ENCODE results near the gene PLEKHA8.

- TF ChIP-seq POLR2A (IDR thresholded peaks at IDR 0.05; ENCODE audit: low read length) = no peak
- TF ChIP-seq GATA1 (IDR thresholded peaks at IDR 0.05; ENCODE audit: low read depth, low read length) = no peak
Measured at GRCh38 chr7:30170476-30171205, 142.4 kb downstream of the PLEKHA8 start.
